Epithelial cell of esophagus (primary cell): ENCODE measurements around the gene BCCIP.

Source experiments
- DNase-seq: peaks from one replicate; pipeline ENCODE4 v3.0.0; 2010; ENCODE audit warnings: low read depth
- H3K4me3 ChIP-seq: 2 replicates; pipeline ENCODE4 v1.5.1; 2011; ENCODE audit warnings: mild to moderate bottlenecking, low read length, control low read depth
- TF ChIP-seq, protein P1 (sequence below): IDR thresholded peaks from 2 replicates; pipeline ENCODE4 v1.5.1; 2011; ENCODE audit warnings: low read depth, mild to moderate bottlenecking, low read length, control low read depth, inconsistent platforms; ENCODE audit not compliant: insufficient read depth; ENCODE audit errors: missing control alignments

BCCIP gene

DNA sequence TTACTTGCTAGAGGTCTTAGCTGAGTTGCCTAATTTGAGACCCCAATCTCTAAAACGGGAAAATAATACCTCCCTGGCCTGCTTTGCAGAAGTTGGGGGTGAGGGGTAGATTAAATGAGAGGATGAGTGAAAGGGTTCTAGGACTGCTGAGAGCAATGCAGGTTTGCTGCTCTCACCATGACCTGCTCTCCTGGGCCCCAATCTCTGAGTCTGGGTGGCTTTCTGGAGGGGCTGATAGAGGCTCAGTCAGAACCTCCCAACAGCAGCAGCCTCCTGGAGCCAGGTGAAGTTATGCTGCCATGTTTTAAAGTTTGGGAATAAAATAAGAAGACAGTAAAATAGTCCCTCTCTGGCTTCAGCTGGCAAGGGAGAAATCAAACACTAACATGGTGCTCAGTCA is 7.6 kb upstream of the BCCIP start:
- TF ChIP-seq, protein P1, sequence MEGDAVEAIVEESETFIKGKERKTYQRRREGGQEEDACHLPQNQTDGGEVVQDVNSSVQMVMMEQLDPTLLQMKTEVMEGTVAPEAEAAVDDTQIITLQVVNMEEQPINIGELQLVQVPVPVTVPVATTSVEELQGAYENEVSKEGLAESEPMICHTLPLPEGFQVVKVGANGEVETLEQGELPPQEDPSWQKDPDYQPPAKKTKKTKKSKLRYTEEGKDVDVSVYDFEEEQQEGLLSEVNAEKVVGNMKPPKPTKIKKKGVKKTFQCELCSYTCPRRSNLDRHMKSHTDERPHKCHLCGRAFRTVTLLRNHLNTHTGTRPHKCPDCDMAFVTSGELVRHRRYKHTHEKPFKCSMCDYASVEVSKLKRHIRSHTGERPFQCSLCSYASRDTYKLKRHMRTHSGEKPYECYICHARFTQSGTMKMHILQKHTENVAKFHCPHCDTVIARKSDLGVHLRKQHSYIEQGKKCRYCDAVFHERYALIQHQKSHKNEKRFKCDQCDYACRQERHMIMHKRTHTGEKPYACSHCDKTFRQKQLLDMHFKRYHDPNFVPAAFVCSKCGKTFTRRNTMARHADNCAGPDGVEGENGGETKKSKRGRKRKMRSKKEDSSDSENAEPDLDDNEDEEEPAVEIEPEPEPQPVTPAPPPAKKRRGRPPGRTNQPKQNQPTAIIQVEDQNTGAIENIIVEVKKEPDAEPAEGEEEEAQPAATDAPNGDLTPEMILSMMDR, result no peak
- H3K4me3 ChIP-seq, result no peak overlapping the region
- DNase-seq, result no peak

DNA sequence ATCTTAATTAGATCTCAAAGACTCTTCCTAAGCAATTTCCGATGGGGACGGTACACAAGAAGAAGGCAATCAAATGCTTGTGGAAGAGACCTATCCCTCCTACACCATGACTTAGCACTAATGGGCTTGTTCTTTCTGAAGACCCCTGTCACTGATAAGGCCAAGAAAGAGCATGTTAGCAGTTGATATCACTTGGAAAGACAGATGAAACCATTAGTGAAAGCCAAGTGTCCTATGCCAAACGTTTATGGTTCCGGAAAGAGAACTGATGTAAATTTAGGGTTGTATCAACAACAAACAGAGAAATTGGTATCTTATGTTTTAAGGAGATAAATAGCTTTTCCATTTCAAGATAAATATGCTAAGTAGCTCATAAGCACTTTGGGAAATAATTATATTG is 6.8 kb upstream of the BCCIP start:
- no peak overlapping the region for H3K4me3 ChIP-seq
- TF ChIP-seq, protein P1, result no peak
- no peak for DNase-seq

DNA sequence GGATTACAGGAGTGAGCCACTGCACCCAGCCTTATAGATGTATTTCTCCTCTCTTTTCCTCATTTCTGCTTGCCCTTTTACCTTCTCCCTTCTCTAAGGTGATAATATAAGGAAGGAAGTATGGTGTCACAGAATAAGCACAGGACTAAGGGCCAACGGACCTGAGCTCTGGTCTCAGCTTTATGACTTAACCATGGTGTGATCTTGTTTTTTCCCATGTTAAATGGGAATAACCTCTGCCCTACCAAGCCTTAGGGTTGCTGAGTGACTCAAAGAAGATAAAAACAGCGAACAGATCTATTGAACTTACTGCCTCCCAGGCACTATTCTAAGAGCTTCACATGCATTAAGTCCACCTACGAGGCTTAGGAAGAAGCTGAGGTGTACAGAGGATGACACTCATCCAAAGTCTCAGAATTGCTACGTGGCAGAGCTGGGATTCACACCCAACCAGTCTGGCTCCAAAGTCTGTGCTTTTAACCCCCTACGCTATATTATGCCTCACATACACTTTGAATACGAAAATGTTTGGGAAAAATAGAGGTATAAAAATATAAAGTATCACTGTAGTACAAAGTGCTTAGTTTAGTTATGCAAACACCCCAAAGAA is 5.9 kb upstream of the BCCIP start:
- no peak for DNase-seq
- TF ChIP-seq, protein P1, result no peak
- no peak overlapping the region for H3K4me3 ChIP-seq

DNA sequence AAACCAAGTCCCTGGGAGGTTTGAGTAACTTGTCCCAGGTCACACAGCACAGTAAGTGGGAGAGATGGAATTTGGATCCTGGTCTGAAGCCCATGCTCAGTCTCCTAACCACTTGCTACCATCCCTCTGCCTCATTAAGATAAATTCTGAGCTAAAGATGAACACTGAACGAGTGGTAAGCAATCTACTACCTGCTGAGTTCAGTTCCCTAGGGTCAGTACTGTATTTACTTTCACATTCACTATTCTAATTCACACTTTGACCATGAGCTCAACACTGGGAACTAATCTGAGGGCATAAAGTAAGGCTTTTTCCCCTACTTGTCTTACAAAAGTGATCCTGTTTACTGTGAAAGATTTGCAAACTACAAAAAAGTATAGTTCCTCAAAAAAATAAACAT is 2.6 kb upstream of the BCCIP start:
- TF ChIP-seq, protein P1, result no peak
- H3K4me3 ChIP-seq, result no peak overlapping the region
- no peak for DNase-seq

DNA sequence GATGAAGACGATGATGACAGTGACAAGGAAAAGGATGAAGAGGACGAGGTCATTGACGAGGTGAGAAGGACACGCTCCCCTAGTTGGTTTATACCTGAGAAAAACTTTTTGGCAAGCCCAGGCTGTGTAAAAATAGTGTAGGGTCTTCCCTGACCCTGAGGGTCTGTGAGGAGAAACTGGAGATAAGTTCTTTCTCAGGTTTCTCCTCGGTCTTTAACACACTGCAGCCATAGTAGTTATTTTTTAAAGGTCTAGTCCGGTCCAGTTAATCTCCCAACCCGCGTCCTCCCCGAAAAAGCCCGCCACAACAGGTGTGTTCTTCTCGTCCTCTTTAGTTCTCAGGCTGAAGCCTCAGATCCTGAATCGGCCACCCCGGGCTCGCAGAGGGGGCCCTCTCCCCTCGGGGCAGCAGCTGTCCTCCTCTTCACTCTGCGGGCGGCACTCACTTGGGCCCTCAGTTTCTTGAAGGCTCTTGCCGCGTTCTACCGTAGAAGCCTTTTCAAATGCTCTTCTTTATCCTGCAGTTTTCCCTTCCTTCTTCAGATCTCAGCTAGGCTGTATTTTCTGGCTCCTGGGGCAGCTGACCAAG is 411 bp downstream of the BCCIP start:
- DNase-seq, result peak; percentile 5
- TF ChIP-seq, protein P1, result no peak
- peak overlapping the region; percentile 95 for H3K4me3 ChIP-seq

DNA sequence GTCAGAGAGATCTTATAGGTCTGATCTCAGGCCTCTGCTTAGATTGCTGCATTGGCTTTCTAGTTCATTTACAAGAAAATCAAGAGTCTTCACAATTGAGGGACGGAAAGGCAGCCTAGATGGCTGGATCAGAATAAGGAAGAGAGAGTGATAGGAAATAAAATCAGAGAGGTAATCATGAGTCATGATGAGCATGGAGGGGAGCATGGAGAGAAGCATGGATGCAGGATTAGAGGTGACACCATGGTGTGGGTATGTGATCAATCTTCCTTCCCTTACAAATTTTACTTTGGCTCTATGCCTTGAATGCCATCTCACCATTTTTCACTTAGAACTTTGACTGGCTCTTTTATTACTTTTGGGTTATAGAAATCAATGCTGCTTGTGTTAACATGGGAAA is 1.4 kb downstream of the BCCIP start:
- peak overlapping the region; percentile 95 for H3K4me3 ChIP-seq
- TF ChIP-seq, protein P1, result no peak
- peak; percentile 50 for DNase-seq

DNA sequence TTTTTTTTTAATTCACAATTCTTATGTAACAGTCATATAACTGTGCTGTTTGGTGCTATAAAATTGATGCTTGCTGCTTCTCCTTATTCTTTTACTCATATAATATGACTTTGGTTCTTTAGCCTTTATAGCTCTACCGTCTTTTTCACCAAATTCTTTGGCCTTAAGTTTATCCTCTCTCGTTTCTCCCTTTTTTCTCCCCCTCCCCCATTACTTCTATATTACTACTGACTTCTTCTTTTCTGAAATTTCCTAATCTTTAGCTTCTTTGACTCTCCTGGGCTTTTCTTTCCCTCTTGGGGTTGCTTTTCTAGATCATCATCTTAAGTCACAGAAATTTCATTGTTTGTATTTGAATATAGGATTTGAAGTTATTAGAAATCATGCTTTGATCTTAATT is 3.8 kb downstream of the BCCIP start:
- H3K4me3 ChIP-seq, result no peak overlapping the region
- TF ChIP-seq, protein P1, result no peak
- no peak for DNase-seq
